SK-N-SH (cell line): ENCODE results near the gene LRRC32. TPM values are rescaled to one million over a fixed set of nuclear protein-coding genes. Genes with fewer than 3 reads are reported as not detected.

Experiments used
- CTCF ChIA-PET: fragments of 300-600, 350-600 bp; formaldehyde crosslinking; extraction: SDS; loops from one replicate; lab custom pipeline; 2021; lab: Yijun Ruan, JAX
- POLR2A ChIA-PET: fragments of 350-600 bp; sonication (Branson Sonifier 250); formaldehyde crosslinking; extraction: SDS; loops from one replicate; lab custom pipeline; 2020; ENCODE audit warnings: antibody characterized with exemption, inconsistent platforms; lab: Yijun Ruan, JAX
- DNase-seq: peaks from one replicate; pipeline ENCODE4 v3.0.0; 2012
- H2AFZ ChIP-seq: fragments of 200-600 bp; sonication (generic); 2 replicates; pipeline ENCODE4 v1.8.1; 2016; ENCODE audit warnings: antibody characterized with exemption, mild to moderate bottlenecking, low read depth
- H3F3A ChIP-seq: fragments of 200-600 bp; sonication (generic); replicated peaks from 2 replicates; pipeline ENCODE3; 2016; ENCODE audit warnings: antibody characterized with exemption, mild to moderate bottlenecking; ENCODE audit not compliant: insufficient read depth
- H3K27ac ChIP-seq, 2 experiments: fragments of 200-500 bp in 1 of 2; fragments of 200-600 bp in 1 of 2; sonication (Bioruptor generic) in 1 of 2; sonication (generic), shearing (Covaris generic) in 1 of 2; 2 replicates each; pipeline versions ENCODE4 v1.5.1 to v1.6.1; 2014 to 2016; ENCODE audit warnings: low read depth in 2 of 2, inconsistent platforms in 1 of 2, low read length in 1 of 2, mild to moderate bottlenecking in 1 of 2, mixed read lengths in 1 of 2
- H3K27me3 ChIP-seq: fragments of 200-600 bp; sonication (generic), shearing (Covaris generic); 2 replicates; pipeline ENCODE4 v1.6.1; 2016; ENCODE audit warnings: mixed run types; ENCODE audit not compliant: insufficient read depth
- H3K36me3 ChIP-seq, 2 experiments: fragments of 200-500 bp in 1 of 2; fragments of 200-600 bp in 1 of 2; sonication (Bioruptor generic) in 1 of 2; sonication (generic) in 1 of 2; replicated peaks in 1 of 2; 2 replicates each; pipeline versions ENCODE3 to v1.5.1; 2014 to 2016; ENCODE audit warnings: low read length in 1 of 2, mild to moderate bottlenecking in 1 of 2; ENCODE audit not compliant: insufficient read depth in 2 of 2, control insufficient read depth in 1 of 2
- H3K4me1 ChIP-seq, 2 experiments: fragments of 200-500 bp in 1 of 2; fragments of 200-600 bp in 1 of 2; sonication (Bioruptor generic) in 1 of 2; sonication (generic), shearing (Covaris generic) in 1 of 2; 2 replicates each; pipeline versions ENCODE4 v1.5.1 to v1.6.1; 2014 to 2016; ENCODE audit warnings: low read depth in 1 of 2, low read length in 1 of 2, mixed run types in 1 of 2; ENCODE audit not compliant: insufficient read depth in 2 of 2, control insufficient read depth in 1 of 2
- H3K4me2 ChIP-seq: fragments of 200-600 bp; sonication (generic), shearing (Covaris generic); 2 replicates; pipeline ENCODE4 v1.6.1; 2017; ENCODE audit warnings: mixed run types
- H3K4me3 ChIP-seq, 2 experiments: fragments of 200-500 bp in 1 of 2; fragments of 200-600 bp in 1 of 2; sonication (Bioruptor generic) in 1 of 2; sonication (generic), shearing (Covaris generic) in 1 of 2; 2 replicates each; pipeline versions ENCODE4 v1.5.1 to v1.8.1; 2014 to 2016; ENCODE audit warnings: low read depth in 2 of 2, inconsistent platforms in 1 of 2, low read length in 1 of 2, mild to moderate bottlenecking in 1 of 2, mixed read lengths in 1 of 2, moderate library complexity in 1 of 2
- H3K79me2 ChIP-seq: fragments of 200-600 bp; sonication (generic); 2 replicates; pipeline ENCODE4 v1.8.1; 2017; ENCODE audit warnings: mild to moderate bottlenecking; ENCODE audit not compliant: insufficient read depth
- H3K9ac ChIP-seq: fragments of 200-600 bp; sonication (generic); 2 replicates; pipeline ENCODE4 v1.6.1; 2017; ENCODE audit warnings: mixed run types
- H3K9me2 ChIP-seq: fragments of 200-600 bp; sonication (generic); 2 replicates; pipeline ENCODE4 v1.6.1; 2017; ENCODE audit warnings: mixed run types
- H3K9me3 ChIP-seq: fragments of 200-600 bp; sonication (generic); 2 replicates; pipeline ENCODE4 v1.6.1; 2017; ENCODE audit warnings: mixed run types, mild to moderate bottlenecking, moderate library complexity
- H4K20me1 ChIP-seq: fragments of 200-600 bp; sonication (generic); 2 replicates; pipeline ENCODE4 v1.6.1; 2017; ENCODE audit warnings: mild to moderate bottlenecking, mixed run types; ENCODE audit not compliant: insufficient read depth
- FOSL2 ChIP-seq: IDR thresholded peaks from 2 replicates; pipeline ENCODE4 v1.4.0; 2012; ENCODE audit warnings: low read depth, mild to moderate bottlenecking, moderate library complexity, borderline replicate concordance
- GABPA ChIP-seq: IDR thresholded peaks from 2 replicates; pipeline ENCODE4 v1.4.0; 2012; ENCODE audit warnings: low read depth, mild to moderate bottlenecking
- IRF3 ChIP-seq: fragments of 150-350 bp; IDR thresholded peaks from 2 replicates; pipeline ENCODE4 v1.6.1; 2016; ENCODE audit warnings: mild to moderate bottlenecking, low read depth, low read length
- MAX ChIP-seq: IDR thresholded peaks from 2 replicates; pipeline ENCODE4 v1.4.0; 2012; ENCODE audit warnings: low read depth
- MEF2A ChIP-seq: IDR thresholded peaks from 2 replicates; pipeline ENCODE4 v1.4.0; 2012; ENCODE audit warnings: low read depth, borderline replicate concordance
- MXI1 ChIP-seq: IDR thresholded peaks from 2 replicates; pipeline ENCODE4 v1.6.1; 2012; ENCODE audit warnings: mild to moderate bottlenecking, low read depth, low read length, improper control_type of control experiment
- NRF1 ChIP-seq: IDR thresholded peaks from 2 replicates; pipeline ENCODE4 v1.6.1; 2012; ENCODE audit warnings: low read depth, mild to moderate bottlenecking, low read length
- RAD21 ChIP-seq: IDR thresholded peaks from 2 replicates; pipeline ENCODE4 v1.6.1; 2012; ENCODE audit warnings: mild to moderate bottlenecking, low read length
- RCOR1 ChIP-seq: fragments of 150-350 bp; IDR thresholded peaks from 2 replicates; pipeline ENCODE4 v1.6.1; 2017; ENCODE audit warnings: antibody characterized with exemption, low read length
- TCF12 ChIP-seq: IDR thresholded peaks from 2 replicates; pipeline ENCODE4 v1.4.0; 2012
- TEAD4 ChIP-seq: IDR thresholded peaks from 2 replicates; pipeline ENCODE4 v1.4.0; 2012; ENCODE audit warnings: mild to moderate bottlenecking, borderline replicate concordance; ENCODE audit not compliant: insufficient read depth
- YY1 ChIP-seq: IDR thresholded peaks from 2 replicates; pipeline ENCODE4 v1.4.0; 2012; ENCODE audit warnings: low read depth, mild to moderate bottlenecking
- ZBTB33 ChIP-seq: IDR thresholded peaks from 2 replicates; pipeline ENCODE4 v1.4.0; 2012; ENCODE audit warnings: low read depth, borderline replicate concordance
- WGBS: methylation state at CpG from one replicate; pipeline ENCODE4 v1.1.6; 2017; ENCODE audit warnings: low lambda C conversion rate; 5-methylcytosine and 5-hydroxymethylcytosine counted together
- polyA plus RNA-seq, 3 experiments: library from polyadenylated mRNA; depleted of rRNA; stranded (reverse); fragments of >200 nt; gene quantifications; 2 replicates each; pipeline ENCODE4 v1.2.3, GENCODE V29; 2012
- TF ChIP-seq, protein P1 (sequence below): IDR thresholded peaks from 2 replicates; pipeline ENCODE4 v1.4.0; 2012; ENCODE audit warnings: low read depth, borderline replicate concordance
- TF ChIP-seq, protein P2 (sequence below): fragments of 200-600 bp; sonication (generic); IDR thresholded peaks from 2 replicates; pipeline ENCODE4 v1.6.1; 2017; ENCODE audit warnings: antibody characterized with exemption, mild to moderate bottlenecking, moderate library complexity

The LRRC32 gene
- polyA plus RNA-seq, 1 of the 3 experiments (the other 2 are of a cell fraction): 0.43 TPM

DNA sequence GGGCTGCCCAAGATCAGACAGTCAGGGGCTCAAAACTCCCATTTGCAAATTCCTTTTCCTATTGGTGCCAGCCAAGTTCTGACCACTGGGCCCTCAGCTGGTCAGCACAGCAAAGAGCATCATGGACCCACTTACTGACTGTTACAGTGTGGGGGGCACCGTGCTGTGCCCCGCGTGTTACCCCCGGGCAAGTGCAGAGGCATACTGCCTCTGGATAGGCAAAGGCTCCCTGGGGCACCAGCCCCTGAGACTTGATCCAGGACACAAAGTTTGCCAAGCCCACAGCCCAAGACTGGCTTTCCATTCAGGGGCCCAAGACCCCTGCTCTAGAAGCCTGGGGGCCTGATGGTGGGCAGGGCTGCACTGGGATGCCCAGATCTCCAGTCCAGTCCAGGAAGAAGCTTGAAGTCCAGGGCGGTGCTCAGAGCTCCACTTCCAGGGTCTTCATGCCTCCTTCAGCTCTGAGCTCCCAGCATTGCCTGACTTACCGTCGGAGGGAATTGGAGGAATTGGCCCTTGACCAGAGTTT lies 6.6 kb downstream of the LRRC32 start:
- Histone ChIP-seq H3K27ac (no peak overlapping the region), H3K4me3 (no peak overlapping the region), H3K27me3 (no peaks in the 10 kb centered on the region), H2AFZ (no peak overlapping the region), H3K79me2 (no peaks in the 10 kb centered on the region), H3F3A (no peaks in the 10 kb centered on the region), H3K4me1 (no peaks in the 10 kb centered on the region; a peak in 1 of 4 replicates), H3K4me2 (no peak overlapping the region), H3K36me3 (no peaks in the 10 kb centered on the region), H4K20me1 (no peaks in the 10 kb centered on the region), H3K9me2 (no peaks in the 10 kb centered on the region), H3K9ac (no peak overlapping the region), H3K9me3 (no peaks in the 10 kb centered on the region)
- peak; percentile 14 for DNase-seq
- POLR2A ChIA-PET: no interaction called here
- TF ChIP-seq MXI1 (no peak), TEAD4 (no peak)
- CTCF ChIA-PET: interaction anchor here (0.7 to 3.0 kb wide), 4 partner anchors 10 to 53 kb away, joined by 3 to 12 read pairs (median 3); no protein-coding TSS in a partner anchor
- 60% methylated on average over 1 of the region's 7 CpGs for WGBS

DNA sequence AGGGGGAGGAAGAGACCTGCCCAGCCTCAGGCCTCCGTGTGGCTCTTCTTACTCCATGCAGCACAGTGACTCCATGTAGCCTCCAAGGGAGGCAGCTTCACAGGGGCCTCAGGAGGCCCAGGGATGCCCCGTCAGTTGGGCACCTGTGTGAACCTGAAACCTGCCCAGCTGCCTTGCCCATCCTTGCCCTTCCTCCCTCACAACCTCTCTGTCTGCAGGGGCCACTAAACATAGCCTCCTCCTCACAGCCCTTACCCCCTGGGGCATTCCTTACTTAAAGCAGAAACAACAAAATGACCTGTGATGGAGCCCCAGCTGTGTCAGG lies 7.1 kb downstream of the LRRC32 start:
- no peak overlapping the region for H2AFZ ChIP-seq
- peak; percentile 15 for DNase-seq
- H3K36me3 ChIP-seq: no peaks in the 10 kb centered on the region
- H3K27ac ChIP-seq: no peak overlapping the region
- no peaks in the 10 kb centered on the region for H4K20me1 ChIP-seq
- H3K9me2 ChIP-seq: no peaks in the 10 kb centered on the region
- H3K9ac ChIP-seq: no peak overlapping the region
- H3K4me3 ChIP-seq: no peak overlapping the region
- no peaks in the 10 kb centered on the region for H3K79me2 ChIP-seq
- H3K9me3 ChIP-seq: no peaks in the 10 kb centered on the region
- H3K4me2 ChIP-seq: no peak overlapping the region
- POLR2A ChIA-PET: no interaction called here
- 56% methylated on average over 2 of the region's 2 CpGs for WGBS
- H3F3A ChIP-seq: no peaks in the 10 kb centered on the region
- no peaks in the 10 kb centered on the region; a peak in 1 of 4 replicates for H3K4me1 ChIP-seq
- H3K27me3 ChIP-seq: no peaks in the 10 kb centered on the region
- CTCF ChIA-PET: interaction anchor here (3.0 kb wide), 1 partner anchor 17 kb away, joined by 12 read pairs; no protein-coding TSS in a partner anchor
- TF ChIP-seq RCOR1: no peak
- no peak for TF ChIP-seq NRF1
- TF ChIP-seq MAX: no peak
- TF ChIP-seq RAD21: no peak

DNA sequence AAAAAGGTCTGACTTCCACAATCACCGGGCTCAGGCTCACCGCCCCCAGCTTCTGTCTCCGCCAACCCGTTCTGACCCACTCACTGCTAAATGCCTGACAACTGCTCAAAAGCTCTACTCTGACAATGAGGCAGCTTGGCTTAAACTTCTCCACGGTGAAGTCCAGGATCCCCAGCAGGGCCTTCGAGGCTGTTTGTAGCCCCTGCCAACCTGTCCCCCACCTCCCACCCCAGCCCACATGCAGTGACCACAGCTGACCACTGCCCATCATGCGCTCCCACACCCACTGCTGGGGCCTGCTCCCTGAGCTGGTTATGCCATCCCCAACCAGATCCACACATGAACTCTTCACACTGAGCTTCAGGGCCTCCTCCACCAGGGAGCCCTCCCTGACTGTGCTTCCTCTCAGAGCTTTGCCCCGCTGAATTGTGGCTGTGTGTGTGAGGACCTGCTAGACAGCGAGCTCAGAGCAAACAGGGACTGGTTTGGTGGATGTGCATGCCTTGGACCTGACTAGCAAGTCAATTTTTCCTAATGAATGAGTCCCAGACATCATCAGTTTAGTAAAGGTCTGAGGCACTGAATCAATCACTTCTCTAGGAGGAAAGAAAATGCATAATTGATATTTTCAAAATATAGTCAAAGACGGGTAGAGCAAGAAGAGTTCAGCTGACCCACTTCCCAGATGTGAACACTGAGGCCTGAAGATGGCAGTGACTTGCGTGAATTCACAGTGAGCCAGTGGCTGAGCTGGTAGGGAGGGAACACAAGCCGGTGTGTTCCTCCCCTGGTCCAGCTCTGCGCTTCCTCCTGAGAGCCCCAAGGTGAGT lies 7.7 kb downstream of the LRRC32 start:
- Histone ChIP-seq H3K4me2 (no peak overlapping the region), H3K4me1 (no peaks in the 10 kb centered on the region; a peak in 1 of 4 replicates), H3K9me3 (no peaks in the 10 kb centered on the region), H3K79me2 (no peaks in the 10 kb centered on the region), H3K9ac (no peak overlapping the region), H2AFZ (no peak overlapping the region), H3K27ac (no peak overlapping the region), H4K20me1 (no peaks in the 10 kb centered on the region), H3K27me3 (no peaks in the 10 kb centered on the region), H3K36me3 (no peaks in the 10 kb centered on the region), H3K9me2 (no peaks in the 10 kb centered on the region), H3F3A (no peaks in the 10 kb centered on the region), H3K4me3 (no peak overlapping the region)
- 81% methylated on average over 13 of the region's 13 CpGs for WGBS
- CTCF ChIA-PET: interaction anchor here (3.0 kb wide), 1 partner anchor 17 kb away, joined by 12 read pairs; no protein-coding TSS in a partner anchor
- DNase-seq: no peak
- POLR2A ChIA-PET: no interaction called here
- TF ChIP-seq MEF2A (no peak), FOSL2 (no peak), ZBTB33 (no peak), YY1 (no peak), TCF12 (no peak), IRF3 (no peak), GABPA (no peak), RCOR1 (no peak)
- TF ChIP-seq, protein P1, sequence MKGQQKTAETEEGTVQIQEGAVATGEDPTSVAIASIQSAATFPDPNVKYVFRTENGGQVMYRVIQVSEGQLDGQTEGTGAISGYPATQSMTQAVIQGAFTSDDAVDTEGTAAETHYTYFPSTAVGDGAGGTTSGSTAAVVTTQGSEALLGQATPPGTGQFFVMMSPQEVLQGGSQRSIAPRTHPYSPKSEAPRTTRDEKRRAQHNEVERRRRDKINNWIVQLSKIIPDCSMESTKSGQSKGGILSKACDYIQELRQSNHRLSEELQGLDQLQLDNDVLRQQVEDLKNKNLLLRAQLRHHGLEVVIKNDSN: no peak
- TF ChIP-seq, protein P2, sequence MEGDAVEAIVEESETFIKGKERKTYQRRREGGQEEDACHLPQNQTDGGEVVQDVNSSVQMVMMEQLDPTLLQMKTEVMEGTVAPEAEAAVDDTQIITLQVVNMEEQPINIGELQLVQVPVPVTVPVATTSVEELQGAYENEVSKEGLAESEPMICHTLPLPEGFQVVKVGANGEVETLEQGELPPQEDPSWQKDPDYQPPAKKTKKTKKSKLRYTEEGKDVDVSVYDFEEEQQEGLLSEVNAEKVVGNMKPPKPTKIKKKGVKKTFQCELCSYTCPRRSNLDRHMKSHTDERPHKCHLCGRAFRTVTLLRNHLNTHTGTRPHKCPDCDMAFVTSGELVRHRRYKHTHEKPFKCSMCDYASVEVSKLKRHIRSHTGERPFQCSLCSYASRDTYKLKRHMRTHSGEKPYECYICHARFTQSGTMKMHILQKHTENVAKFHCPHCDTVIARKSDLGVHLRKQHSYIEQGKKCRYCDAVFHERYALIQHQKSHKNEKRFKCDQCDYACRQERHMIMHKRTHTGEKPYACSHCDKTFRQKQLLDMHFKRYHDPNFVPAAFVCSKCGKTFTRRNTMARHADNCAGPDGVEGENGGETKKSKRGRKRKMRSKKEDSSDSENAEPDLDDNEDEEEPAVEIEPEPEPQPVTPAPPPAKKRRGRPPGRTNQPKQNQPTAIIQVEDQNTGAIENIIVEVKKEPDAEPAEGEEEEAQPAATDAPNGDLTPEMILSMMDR: no peak
